Ectodermal cell (in vitro differentiated cells): ENCODE results near the gene RCOR1.
A peak's percentile ranks its signal among the peaks of the same experiment; 100 is the strongest.

Experiments
- H3K27ac ChIP-seq: 2 replicates; pipeline ENCODE4 v1.7.0; 2013; ENCODE audit warnings: mild to moderate bottlenecking, low read depth, low read length; ENCODE audit not compliant: insufficient read depth, poor library complexity, severe bottlenecking
- H3K27me3 ChIP-seq: 2 replicates; pipeline ENCODE4 v1.7.0; 2013; ENCODE audit warnings: mild to moderate bottlenecking, low read length; ENCODE audit not compliant: insufficient read depth, control insufficient read depth, poor library complexity, severe bottlenecking
- H3K36me3 ChIP-seq: one replicate; pipeline ENCODE4 v1.7.0; 2013; ENCODE audit warnings: low read length; ENCODE audit not compliant: control insufficient read depth, insufficient read depth
- H3K4me1 ChIP-seq: one replicate; pipeline ENCODE4 v1.7.0; 2013; ENCODE audit warnings: low read length; ENCODE audit not compliant: control insufficient read depth, insufficient read depth
- H3K4me3 ChIP-seq: 2 replicates; pipeline ENCODE4 v1.7.0; 2013; ENCODE audit warnings: low read depth, low read length, control low read depth; ENCODE audit not compliant: insufficient read depth
- H3K9me3 ChIP-seq: 2 replicates; pipeline ENCODE4 v1.7.0; 2013; ENCODE audit warnings: mild to moderate bottlenecking, low read length, moderate library complexity; ENCODE audit not compliant: control insufficient read depth
- WGBS, 2 experiments: methylation state at CpG; one replicate each; pipeline ENCODE4 v1.1.7; 2013; ENCODE audit warnings: missing lambda C conversion rate in 2 of 2; 5-methylcytosine and 5-hydroxymethylcytosine counted together

RCOR1 gene

DNA sequence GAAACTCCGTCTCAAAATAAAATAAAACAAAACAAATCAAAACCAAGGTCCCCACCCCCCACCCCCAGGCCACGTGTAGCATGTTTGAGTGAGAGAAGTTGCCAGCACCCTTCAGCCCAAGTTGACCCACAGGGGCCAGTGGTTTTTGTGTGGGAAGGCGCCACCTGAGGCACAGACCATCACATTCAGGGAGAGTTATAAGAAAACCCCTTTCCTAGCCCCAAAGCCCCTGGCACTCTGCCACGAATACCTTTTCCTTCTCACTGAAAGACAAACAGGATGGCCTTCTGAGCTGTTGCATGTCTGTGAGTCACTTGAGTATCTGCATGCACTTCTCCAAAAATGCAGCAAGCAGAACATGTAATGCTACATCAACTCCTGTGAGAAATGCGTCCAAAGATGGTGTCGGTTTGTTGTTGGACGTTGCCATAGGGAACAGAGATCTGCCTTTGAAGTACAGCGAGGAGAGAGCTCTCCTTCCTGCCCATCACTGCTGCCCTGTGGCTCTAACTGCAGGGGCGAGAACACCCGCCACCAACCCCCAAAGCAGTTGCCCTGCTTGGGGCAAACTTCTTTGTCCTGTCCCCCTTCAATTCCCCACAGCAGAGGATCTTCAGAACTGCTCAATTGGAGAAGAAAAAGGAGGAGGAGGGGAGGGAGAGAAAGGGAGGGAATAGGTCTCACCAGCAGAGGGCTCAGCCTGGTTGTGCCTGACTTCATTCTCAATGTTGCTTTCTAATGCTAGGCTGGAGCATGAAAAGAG lies 182.1 kb downstream of the RCOR1 start:
- WGBS, 2 experiments: 67 to 77% methylated on average over 9 to 10 of the region's 10 CpGs
- no peaks in the 10 kb centered on the region for H3K9me3 ChIP-seq
- H3K36me3 ChIP-seq: no peaks in the 10 kb centered on the region
- H3K27ac ChIP-seq: peak overlapping the region; percentile 63
- H3K4me1 ChIP-seq: peaks cover 9% of the 10 kb centered on the region
- no peak overlapping the region for H3K4me3 ChIP-seq
- H3K27me3 ChIP-seq: peaks cover 15% of the 10 kb centered on the region

DNA sequence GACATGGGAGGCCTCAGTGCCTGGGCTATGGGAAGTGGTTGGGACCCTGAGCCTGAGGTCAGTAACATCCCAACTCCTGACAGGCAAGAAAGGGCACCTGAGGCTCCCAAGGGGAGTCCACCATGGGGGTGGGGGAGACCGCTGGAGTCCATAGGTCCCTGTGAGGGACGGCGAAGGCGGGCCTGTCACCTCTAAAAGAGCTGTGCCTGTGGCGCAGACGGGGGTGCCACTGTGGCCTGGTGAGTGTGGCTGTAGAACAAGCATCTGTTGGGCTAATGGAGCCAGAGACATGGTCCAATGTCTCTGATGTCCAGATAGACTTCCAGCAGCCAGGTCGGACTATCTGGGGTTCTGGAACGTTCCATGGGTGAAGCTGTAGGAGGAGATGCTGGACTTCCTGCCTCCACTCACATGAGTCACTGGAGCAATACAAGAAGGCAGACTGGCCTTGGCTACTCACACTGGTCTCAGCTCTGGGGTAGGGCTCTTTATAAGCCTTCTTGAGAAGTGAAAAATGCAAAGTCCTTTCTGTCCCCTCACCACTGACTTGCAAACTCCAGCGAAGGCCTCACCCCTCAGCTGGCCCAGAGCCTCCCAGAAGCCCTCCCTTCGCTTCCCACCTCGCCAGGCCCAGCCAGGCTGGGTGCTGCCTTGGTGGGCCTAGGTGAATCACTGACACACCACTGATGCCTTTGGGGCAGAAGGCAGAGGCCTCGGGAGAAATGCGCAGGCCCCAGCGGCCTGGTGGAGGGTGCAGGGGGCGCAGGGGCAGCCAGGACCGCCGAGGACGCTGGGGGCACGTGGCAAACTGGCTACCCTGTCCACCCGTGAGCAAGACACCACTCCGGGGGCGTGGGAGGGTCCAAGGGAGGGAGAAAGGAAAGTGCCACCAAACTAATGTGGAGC lies 183.7 kb downstream of the RCOR1 start:
- Histone ChIP-seq H3K36me3 (no peaks in the 10 kb centered on the region), H3K4me1 (peaks cover 8% of the 10 kb centered on the region), H3K4me3 (no peak overlapping the region), H3K27ac (no peak overlapping the region), H3K27me3 (peaks cover 20% of the 10 kb centered on the region), H3K9me3 (no peaks in the 10 kb centered on the region)
- 87% methylated on average over 22 of the region's 22 CpGs for WGBS, 2 experiments

DNA sequence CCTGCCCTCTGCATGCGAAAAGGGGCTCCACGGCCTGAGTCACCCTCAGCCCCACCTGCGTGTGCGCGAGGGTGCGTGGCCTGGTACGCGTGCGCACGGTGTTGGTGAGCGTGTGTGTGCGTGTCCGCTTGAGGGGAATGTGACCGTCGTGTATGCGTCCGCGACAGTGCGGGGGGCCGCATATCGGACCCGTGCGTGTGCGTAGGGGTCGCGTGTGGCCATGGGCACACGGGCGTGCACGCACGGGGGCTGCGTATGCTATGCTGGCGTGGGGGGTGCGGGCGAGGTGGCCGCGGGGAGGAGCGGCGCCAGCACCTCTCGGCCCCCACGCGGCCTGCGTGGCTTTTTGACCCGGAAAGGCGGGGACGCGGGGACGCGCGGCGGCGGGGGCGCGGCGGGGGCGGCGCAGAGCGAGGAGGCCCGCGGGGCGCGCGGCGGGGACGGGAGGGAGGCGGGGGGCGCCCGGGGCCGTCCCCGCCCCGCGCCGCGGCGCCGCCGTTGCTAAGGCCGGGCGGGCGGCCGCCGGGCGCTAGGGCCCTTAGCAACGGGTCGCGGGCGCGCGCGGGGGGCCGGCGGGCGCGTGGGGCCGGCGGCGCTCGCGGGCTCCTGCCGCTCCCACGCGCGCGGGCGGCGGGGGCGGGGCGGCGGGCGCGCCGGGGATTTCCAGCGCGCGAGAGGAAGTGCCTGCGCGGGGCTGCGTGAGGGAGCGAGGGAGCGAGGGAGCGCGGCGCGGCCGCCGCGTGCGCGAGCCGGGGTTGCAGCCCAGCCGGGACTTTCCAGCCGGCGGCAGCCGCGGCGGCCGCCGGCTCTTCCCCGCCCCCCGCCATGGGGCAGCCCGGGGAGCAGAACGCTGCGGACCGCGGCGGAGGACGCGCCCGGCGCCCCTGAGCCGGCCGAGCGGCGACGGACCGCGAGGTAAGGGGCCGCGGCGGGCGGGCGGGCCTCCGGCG lies 184.6 kb downstream of the RCOR1 start, which contains the start of gene TRAF3:
Gene TRAF3 (plus strand): TSS at position 689 of the 950 bp plus-strand sequence. CDS start 92,753 bp downstream, outside the sequence.
- 17% methylated on average over 163 of the region's 163 CpGs for WGBS, 2 experiments
- H3K27me3 ChIP-seq: peaks cover 20% of the 10 kb centered on the region
- peaks cover 6% of the 10 kb centered on the region for H3K4me1 ChIP-seq
- H3K36me3 ChIP-seq: no peaks in the 10 kb centered on the region
- H3K27ac ChIP-seq: no peak within 1 kb of the TSS
- no peaks in the 10 kb centered on the region for H3K9me3 ChIP-seq
- peak within 1 kb of the TSS; percentile 69 for H3K4me3 ChIP-seq

DNA sequence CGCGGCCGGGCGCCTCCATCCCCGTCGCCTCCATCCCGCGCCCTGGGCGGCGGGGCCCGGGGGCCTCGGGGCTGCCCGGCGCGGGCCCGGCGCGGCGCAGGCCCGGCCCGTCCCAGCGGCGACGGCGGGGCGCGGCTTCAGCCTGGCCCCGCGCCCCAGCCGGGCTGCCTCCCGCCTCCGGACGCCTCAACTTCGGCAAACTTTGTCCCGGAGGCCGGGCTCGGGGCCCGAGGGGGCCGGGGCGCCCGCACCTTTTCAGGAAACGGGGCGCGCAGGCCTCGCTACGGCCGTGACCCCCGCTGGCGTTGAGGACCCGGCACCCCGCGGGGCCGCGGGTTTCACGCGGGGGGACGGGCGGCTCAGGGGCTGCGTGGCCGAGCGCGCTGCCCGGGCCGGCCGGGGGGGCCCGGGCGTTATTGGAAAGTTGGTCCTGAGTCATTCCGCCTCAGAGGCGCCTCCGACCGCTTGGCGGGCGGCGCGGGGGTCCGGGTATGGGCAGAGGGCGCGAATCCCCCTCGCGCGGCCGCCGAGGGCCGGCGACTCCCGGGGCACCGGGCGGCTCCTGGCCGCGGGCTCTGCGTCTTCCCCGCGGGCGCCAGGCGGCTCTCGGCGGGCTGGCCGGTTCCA lies 185.4 kb downstream of the RCOR1 start:
- H3K27ac ChIP-seq: no peak overlapping the region
- H3K9me3 ChIP-seq: no peaks in the 10 kb centered on the region

DNA sequence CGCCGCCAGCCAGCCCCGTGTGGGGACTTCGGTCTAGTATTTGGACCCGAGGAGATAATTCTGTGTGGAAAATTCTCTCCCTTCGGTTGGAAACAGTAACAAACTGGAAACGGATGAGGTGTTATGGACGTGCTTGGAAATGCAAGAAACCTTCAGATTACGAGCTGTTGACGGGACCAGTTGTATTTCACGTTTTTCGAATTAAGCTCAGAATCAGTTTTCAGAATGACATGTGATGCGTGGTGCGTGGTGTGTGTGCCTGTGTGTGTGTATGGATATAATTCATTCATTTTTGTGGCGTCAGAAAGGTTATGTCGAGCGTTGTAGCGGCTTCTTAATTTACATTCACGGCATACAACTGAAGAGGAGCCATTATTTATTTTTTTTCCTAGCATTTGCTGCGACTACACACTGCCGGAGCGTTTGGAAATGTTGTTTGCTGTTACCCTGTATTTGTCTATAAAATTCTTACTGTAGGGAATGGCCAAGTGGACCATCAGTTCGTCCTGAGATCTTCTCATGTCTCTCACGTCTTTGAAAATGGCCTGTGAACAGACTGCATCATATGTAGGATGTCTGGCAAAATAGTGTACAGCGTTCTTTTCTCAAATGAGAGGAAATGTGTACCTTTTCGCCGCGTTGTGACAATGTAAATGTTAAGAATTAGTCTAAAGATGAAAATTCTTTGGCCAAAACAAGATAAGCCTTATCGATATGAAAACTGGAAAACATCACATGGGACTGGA lies 186.1 kb downstream of the RCOR1 start:
- Histone ChIP-seq H3K4me3 (peak overlapping the region; percentile 69), H3K27me3 (peaks cover 20% of the 10 kb centered on the region), H3K4me1 (peaks cover 6% of the 10 kb centered on the region), H3K27ac (no peak overlapping the region), H3K9me3 (no peaks in the 10 kb centered on the region), H3K36me3 (no peaks in the 10 kb centered on the region)
- WGBS, 2 experiments: 32 to 35% methylated on average over 29 of the region's 29 CpGs

More for the DNA sequence above, 185.4 kb downstream of the RCOR1 start:
- Histone ChIP-seq H3K4me3 (peak overlapping the region; percentile 69), H3K36me3 (no peaks in the 10 kb centered on the region), H3K4me1 (peaks cover 6% of the 10 kb centered on the region), H3K27me3 (peaks cover 20% of the 10 kb centered on the region)
- 0% methylated on average over 98 of the region's 98 CpGs for WGBS, 2 experiments

GRCh38 chr14:102779084-102779462 lies 186.6 kb downstream of the RCOR1 start:
- no peak overlapping the region for H3K4me3 ChIP-seq
- 78 to 89% methylated on average over 4 of the region's 4 CpGs for WGBS, 2 experiments
- H3K27me3 ChIP-seq: peaks cover 20% of the 10 kb centered on the region
- H3K36me3 ChIP-seq: no peaks in the 10 kb centered on the region
- no peak overlapping the region for H3K27ac ChIP-seq
- H3K4me1 ChIP-seq: peaks cover 6% of the 10 kb centered on the region
- H3K9me3 ChIP-seq: no peaks in the 10 kb centered on the region

GRCh38 chr14:102779574-102780315 lies 187.3 kb downstream of the RCOR1 start:
- H3K4me3 ChIP-seq: no peak overlapping the region
- no peaks in the 10 kb centered on the region for H3K36me3 ChIP-seq
- peaks cover 20% of the 10 kb centered on the region for H3K27me3 ChIP-seq
- no peak overlapping the region for H3K27ac ChIP-seq
- peaks cover 6% of the 10 kb centered on the region for H3K4me1 ChIP-seq
- WGBS, 2 experiments: 86 to 92% methylated on average over 13 of the region's 13 CpGs
- H3K9me3 ChIP-seq: no peaks in the 10 kb centered on the region
